ENCODE measurements around the gene XIST.
"Not testable (repeated sequence)": the region's sequence is repeated elsewhere in the genome, so short reads cannot be mapped to it uniquely, and the experiment has no call there.

Gene XIST

GRCh38 chrX:73852467-73852866 is at the start of gene XIST:
TSS of gene XIST (minus strand) at chrX:73852714.
- no peak for DNase-seq

GRCh38 chrX:73898315-73898714 is 45.8 kb upstream of the XIST start:
- not testable (repeated sequence) for DNase-seq

GRCh38 chrX:73892515-73893090 is 40.1 kb upstream of the XIST start:
- DNase-seq = not testable (repeated sequence)

- not testable (repeated sequence) for DNase-seq
These were observed 29.7 kb upstream of the XIST start for GRCh38 chrX:73882260-73882659.

- DNase-seq = no peak
These were observed 25.2 kb upstream of the XIST start for GRCh38 chrX:73877687-73878086.

- no peak for DNase-seq
These were observed 24.4 kb upstream of the XIST start for GRCh38 chrX:73876911-73877310.

- DNase-seq = no peak
These were observed 16.4 kb upstream of the XIST start for GRCh38 chrX:73868916-73869315.

- DNase-seq = no peak
These were observed 14.6 kb upstream of the XIST start for GRCh38 chrX:73867144-73867543.

- DNase-seq = no peak
These were observed 11.3 kb upstream of the XIST start for GRCh38 chrX:73863852-73864251.

GRCh38 chrX:73863268-73863667 is 10.8 kb upstream of the XIST start:
- DNase-seq = no peak

- DNase-seq = no peak
These were observed 7.1 kb upstream of the XIST start for GRCh38 chrX:73859622-73860021.

GRCh38 chrX:73855546-73855945 is 3.0 kb upstream of the XIST start:
- DNase-seq = peak; percentile 41 to 67

- no peak for DNase-seq
These were observed 492 bp downstream of the XIST start for GRCh38 chrX:73852022-73852421.

GRCh38 chrX:73851014-73852009 is 1.2 kb downstream of the XIST start:
- no peak for DNase-seq

- peak; percentile 8 to 39 for DNase-seq
These were observed 2.1 kb downstream of the XIST start for GRCh38 chrX:73850124-73851013.

GRCh38 chrX:73849073-73849472 is 3.4 kb downstream of the XIST start:
- no peak for DNase-seq

- DNase-seq = peak; percentile 2 to 43
These were observed 4.5 kb downstream of the XIST start for GRCh38 chrX:73847991-73848390.

GRCh38 chrX:73847100-73847499 is 5.4 kb downstream of the XIST start:
- DNase-seq = no peak

GRCh38 chrX:73842541-73843234 is 9.8 kb downstream of the XIST start:
- DNase-seq = no peak

GRCh38 chrX:73841337-73841736 is 11.2 kb downstream of the XIST start:
- DNase-seq = peak; percentile 6 to 56

- peak; percentile 10 to 64 for DNase-seq
These were observed 12.2 kb downstream of the XIST start for GRCh38 chrX:73840120-73840924.

- DNase-seq = no peak
These were observed 13.4 kb downstream of the XIST start for GRCh38 chrX:73839152-73839551.
